Measurements from ENCODE around the gene S100A8.

Gene S100A8

DNA sequence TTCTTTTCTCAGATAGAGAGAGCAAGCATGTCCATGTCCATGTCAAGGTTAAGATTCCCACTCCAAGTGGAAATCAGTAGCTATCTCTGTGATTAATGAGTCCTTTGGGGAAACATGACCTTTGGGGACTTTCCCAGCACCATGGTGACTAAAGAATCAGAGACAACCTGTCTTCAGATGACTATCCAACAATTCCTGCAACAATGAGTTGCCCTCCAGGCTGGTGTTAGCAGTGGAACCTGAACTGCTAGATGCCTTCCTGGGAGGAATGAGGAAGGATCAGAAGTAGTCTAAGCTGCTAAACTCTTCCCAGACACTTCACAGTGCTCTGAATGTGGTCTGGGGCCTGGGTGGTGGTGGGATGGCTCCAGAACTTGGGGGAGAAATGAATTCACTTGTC lies 26.7 kb downstream of the S100A8 start:
- no peaks in the 10 kb centered on the region for H3K79me2 ChIP-seq
- no peaks in the 10 kb centered on the region for H3K9me3 ChIP-seq (ENCODE audit: control insufficient read depth, low read length)
- H3K4me2 ChIP-seq (ENCODE audit: low read length) = no peak overlapping the region
- no peak overlapping the region for H3K4me3 ChIP-seq (ENCODE audit: low read depth, low read length)
- H3K27me3 ChIP-seq (ENCODE audit: control insufficient read depth, insufficient read depth, low read length) = no peaks in the 10 kb centered on the region
- no peaks in the 10 kb centered on the region for H3K36me3 ChIP-seq (ENCODE audit: control insufficient read depth, insufficient read depth, low read length)
- no peak overlapping the region for H3K9ac ChIP-seq
- TF ChIP-seq, protein P1, sequence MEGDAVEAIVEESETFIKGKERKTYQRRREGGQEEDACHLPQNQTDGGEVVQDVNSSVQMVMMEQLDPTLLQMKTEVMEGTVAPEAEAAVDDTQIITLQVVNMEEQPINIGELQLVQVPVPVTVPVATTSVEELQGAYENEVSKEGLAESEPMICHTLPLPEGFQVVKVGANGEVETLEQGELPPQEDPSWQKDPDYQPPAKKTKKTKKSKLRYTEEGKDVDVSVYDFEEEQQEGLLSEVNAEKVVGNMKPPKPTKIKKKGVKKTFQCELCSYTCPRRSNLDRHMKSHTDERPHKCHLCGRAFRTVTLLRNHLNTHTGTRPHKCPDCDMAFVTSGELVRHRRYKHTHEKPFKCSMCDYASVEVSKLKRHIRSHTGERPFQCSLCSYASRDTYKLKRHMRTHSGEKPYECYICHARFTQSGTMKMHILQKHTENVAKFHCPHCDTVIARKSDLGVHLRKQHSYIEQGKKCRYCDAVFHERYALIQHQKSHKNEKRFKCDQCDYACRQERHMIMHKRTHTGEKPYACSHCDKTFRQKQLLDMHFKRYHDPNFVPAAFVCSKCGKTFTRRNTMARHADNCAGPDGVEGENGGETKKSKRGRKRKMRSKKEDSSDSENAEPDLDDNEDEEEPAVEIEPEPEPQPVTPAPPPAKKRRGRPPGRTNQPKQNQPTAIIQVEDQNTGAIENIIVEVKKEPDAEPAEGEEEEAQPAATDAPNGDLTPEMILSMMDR (IDR thresholded peaks at IDR 0.05) = no peak
- no peak overlapping the region for H2AFZ ChIP-seq
- H3K27ac ChIP-seq = no peak overlapping the region
- H3K4me1 ChIP-seq = no peaks in the 10 kb centered on the region

GRCh38 chr1:153363641-153364040 lies 27.2 kb downstream of the S100A8 start:
- no peaks in the 10 kb centered on the region for H3K36me3 ChIP-seq (ENCODE audit: control insufficient read depth, insufficient read depth, low read length)
- H3K9ac ChIP-seq = no peak overlapping the region
- H2AFZ ChIP-seq = no peak overlapping the region
- no peak overlapping the region for H3K27ac ChIP-seq
- no peaks in the 10 kb centered on the region for H3K4me1 ChIP-seq
- H3K4me2 ChIP-seq (ENCODE audit: low read length) = no peak overlapping the region
- no peaks in the 10 kb centered on the region for H3K27me3 ChIP-seq (ENCODE audit: control insufficient read depth, insufficient read depth, low read length)
- H3K9me3 ChIP-seq (ENCODE audit: control insufficient read depth, low read length) = no peaks in the 10 kb centered on the region
- TF ChIP-seq, protein P1 (IDR thresholded peaks at IDR 0.05) = no peak
- no peak overlapping the region for H3K4me3 ChIP-seq (ENCODE audit: low read depth, low read length)
- no peaks in the 10 kb centered on the region for H3K79me2 ChIP-seq

- H3K27me3 ChIP-seq (ENCODE audit: control insufficient read depth, insufficient read depth, low read length) = no peaks in the 10 kb centered on the region
- no peak overlapping the region for H3K4me3 ChIP-seq (ENCODE audit: low read depth, low read length)
- no peak overlapping the region for H3K9ac ChIP-seq
- H2AFZ ChIP-seq = no peak overlapping the region
- H3K4me1 ChIP-seq = no peaks in the 10 kb centered on the region
- no peaks in the 10 kb centered on the region for H3K36me3 ChIP-seq (ENCODE audit: control insufficient read depth, insufficient read depth, low read length)
- TF ChIP-seq, protein P1 (IDR thresholded peaks at IDR 0.05) = no peak
- H3K4me2 ChIP-seq (ENCODE audit: low read length) = no peak overlapping the region
- H3K27ac ChIP-seq = no peak overlapping the region
- H3K9me3 ChIP-seq (ENCODE audit: control insufficient read depth, low read length) = no peaks in the 10 kb centered on the region
- no peaks in the 10 kb centered on the region for H3K79me2 ChIP-seq
These were observed 28.6 kb downstream of the S100A8 start for GRCh38 chr1:153362187-153362775.

- H3K36me3 ChIP-seq (ENCODE audit: control insufficient read depth, insufficient read depth, low read length) = no peaks in the 10 kb centered on the region
- no peaks in the 10 kb centered on the region for H3K79me2 ChIP-seq
- no peaks in the 10 kb centered on the region for H3K4me1 ChIP-seq
- no peaks in the 10 kb centered on the region for H3K9me3 ChIP-seq (ENCODE audit: control insufficient read depth, low read length)
- no peak overlapping the region for H3K9ac ChIP-seq
- H3K4me2 ChIP-seq (ENCODE audit: low read length) = no peak overlapping the region
- TF ChIP-seq, protein P1 (IDR thresholded peaks at IDR 0.05) = no peak
- no peaks in the 10 kb centered on the region for H3K27me3 ChIP-seq (ENCODE audit: control insufficient read depth, insufficient read depth, low read length)
- H2AFZ ChIP-seq = no peak overlapping the region
- H3K4me3 ChIP-seq (ENCODE audit: low read depth, low read length) = no peak overlapping the region
- no peak overlapping the region for H3K27ac ChIP-seq
These were observed 29.3 kb downstream of the S100A8 start for GRCh38 chr1:153361480-153362109.

Data from parathyroid adenoma (tissue), 2 donors.